ENCODE data around the gene CHMP1A.

The CHMP1A gene

GRCh38 chr16:89605186-89605970 lies 52.1 kb downstream of the CHMP1A start:
- H3K4me3 ChIP-seq (ENCODE audit: low read length), result no peak overlapping the region
- no peak for DNase-seq (ENCODE audit: low read depth)
- no peak for TF ChIP-seq CTCF (conservative IDR thresholded peaks at IDR 0.05; ENCODE audit: low read length)

GRCh38 chr16:89604764-89605163 lies 52.7 kb downstream of the CHMP1A start:
- no peak for TF ChIP-seq CTCF (conservative IDR thresholded peaks at IDR 0.05; ENCODE audit: low read length)
- H3K4me3 ChIP-seq (ENCODE audit: low read length), result no peak overlapping the region
- DNase-seq (ENCODE audit: low read depth), result no peak

- no peak for DNase-seq (ENCODE audit: low read depth)
- TF ChIP-seq CTCF (conservative IDR thresholded peaks at IDR 0.05; ENCODE audit: low read length), result no peak
- no peak overlapping the region for H3K4me3 ChIP-seq (ENCODE audit: low read length)
Measured at GRCh38 chr16:89602952-89603590, 54.4 kb downstream of the CHMP1A start.

GRCh38 chr16:89602273-89602951 lies 55.1 kb downstream of the CHMP1A start:
- DNase-seq (ENCODE audit: low read depth), result peak; percentile 67
- TF ChIP-seq CTCF (conservative IDR thresholded peaks at IDR 0.05; ENCODE audit: low read length), result no peak

GRCh38 chr16:89601906-89602272 lies 55.6 kb downstream of the CHMP1A start:
- no peak for TF ChIP-seq CTCF (conservative IDR thresholded peaks at IDR 0.05; ENCODE audit: low read length)
- H3K4me3 ChIP-seq (ENCODE audit: low read length), result no peak overlapping the region
- DNase-seq (ENCODE audit: low read depth), result no peak

More at GRCh38 chr16:89602273-89602951, 55.1 kb downstream of the CHMP1A start:
- H3K4me3 ChIP-seq (ENCODE audit: low read length), result peak overlapping the region; percentile 24; the same call in 1 of the 2 replicates

- DNase-seq (ENCODE audit: low read depth), result no peak
- H3K4me3 ChIP-seq (ENCODE audit: low read length), result no peak overlapping the region
- TF ChIP-seq CTCF (conservative IDR thresholded peaks at IDR 0.05; ENCODE audit: low read length), result no peak
Measured at GRCh38 chr16:89600956-89601355, 56.6 kb downstream of the CHMP1A start.

Data from AG10803 (cell line).